ENCODE measurements around the gene TOP2A. TPM values are rescaled to one million over a fixed set of nuclear protein-coding genes. Genes with fewer than 3 reads are reported as not detected.

Gene TOP2A
- total and polyA plus RNA-seq, 9 of the 15 experiments (the other 6 are each of a cell fraction or from before 2014, with no cell fraction given), result 133 to 347 (median 259) TPM

DNA sequence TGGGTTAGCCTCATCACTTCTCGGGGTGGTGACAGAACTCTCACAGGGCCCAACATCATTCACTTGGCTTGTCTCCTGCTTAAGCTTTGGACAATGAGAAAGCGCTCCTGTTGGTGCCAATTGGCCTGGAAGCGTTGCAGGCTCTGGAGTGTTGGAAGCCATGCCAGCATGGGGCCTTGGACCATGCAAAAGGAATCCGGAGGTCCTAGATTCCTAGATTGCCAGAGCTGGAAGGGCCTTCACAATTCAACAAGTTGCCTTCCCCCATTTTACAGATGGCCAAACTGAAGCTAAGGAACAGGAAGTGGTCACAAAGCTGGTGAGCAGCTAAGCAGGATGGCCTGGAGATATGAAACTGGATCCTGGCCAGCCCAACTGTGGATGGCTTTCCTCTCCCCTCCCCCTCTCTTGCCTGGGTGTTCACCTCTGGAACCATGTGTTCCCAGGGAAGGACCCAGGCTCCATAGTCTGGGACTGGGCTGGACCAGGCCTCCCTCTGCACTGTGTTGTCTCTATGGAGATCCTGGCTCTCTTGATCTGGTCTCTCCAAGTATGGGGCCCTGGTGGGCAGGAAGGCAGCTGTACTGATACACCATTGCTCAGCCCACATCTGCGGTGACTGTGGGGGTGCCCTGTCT is 19.5 kb upstream of the TOP2A start (continued):
- TF ChIP-seq ZNF217 (CRISPR knock-in tag; IDR thresholded peaks at IDR 0.05) (no peak), MCM3 (IDR thresholded peaks at IDR 0.05) (no peak), ZBTB17 (CRISPR knock-in tag; IDR thresholded peaks at IDR 0.05) (no peak), PML (IDR thresholded peaks at IDR 0.05; ENCODE audit: low read length) (no peak), ZNF175 (CRISPR knock-in tag; IDR thresholded peaks at IDR 0.05; ENCODE audit: low read depth) (no peak; the same call in 1 of the 2 replicates), POLR2AphosphoS2 (IDR thresholded peaks at IDR 0.05; ENCODE audit: low read length) (no peak), KLF16 (IDR thresholded peaks at IDR 0.05) (0 out of 2 replicates have a peak, but pooled peaks have one; percentile 18), EHMT2 (IDR thresholded peaks at IDR 0.05) (no peak), ZNF780A (CRISPR knock-in tag; IDR thresholded peaks at IDR 0.05) (no peak), ELF1 (tag; IDR thresholded peaks at IDR 0.05) (peak; percentile 63; the same call in 1 of the 2 replicates), CBFA2T3 (IDR thresholded peaks at IDR 0.05) (peak; percentile 67), SPI1 (IDR thresholded peaks at IDR 0.05; ENCODE audit: borderline replicate concordance, low read depth, low read length) (peak; percentile 86), CHD4 (IDR thresholded peaks at IDR 0.05; ENCODE audit: insufficient read depth, insufficient replicate concordance, low read depth, low read length, poor library complexity, severe bottlenecking) (peak; percentile 94)
- TF ChIP-seq, protein P1, sequence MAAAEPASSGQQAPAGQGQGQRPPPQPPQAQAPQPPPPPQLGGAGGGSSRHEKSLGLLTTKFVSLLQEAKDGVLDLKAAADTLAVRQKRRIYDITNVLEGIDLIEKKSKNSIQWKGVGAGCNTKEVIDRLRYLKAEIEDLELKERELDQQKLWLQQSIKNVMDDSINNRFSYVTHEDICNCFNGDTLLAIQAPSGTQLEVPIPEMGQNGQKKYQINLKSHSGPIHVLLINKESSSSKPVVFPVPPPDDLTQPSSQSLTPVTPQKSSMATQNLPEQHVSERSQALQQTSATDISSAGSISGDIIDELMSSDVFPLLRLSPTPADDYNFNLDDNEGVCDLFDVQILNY (CRISPR knock-in tag; IDR thresholded peaks at IDR 0.05), result no peak
- TF ChIP-seq, protein P2, sequence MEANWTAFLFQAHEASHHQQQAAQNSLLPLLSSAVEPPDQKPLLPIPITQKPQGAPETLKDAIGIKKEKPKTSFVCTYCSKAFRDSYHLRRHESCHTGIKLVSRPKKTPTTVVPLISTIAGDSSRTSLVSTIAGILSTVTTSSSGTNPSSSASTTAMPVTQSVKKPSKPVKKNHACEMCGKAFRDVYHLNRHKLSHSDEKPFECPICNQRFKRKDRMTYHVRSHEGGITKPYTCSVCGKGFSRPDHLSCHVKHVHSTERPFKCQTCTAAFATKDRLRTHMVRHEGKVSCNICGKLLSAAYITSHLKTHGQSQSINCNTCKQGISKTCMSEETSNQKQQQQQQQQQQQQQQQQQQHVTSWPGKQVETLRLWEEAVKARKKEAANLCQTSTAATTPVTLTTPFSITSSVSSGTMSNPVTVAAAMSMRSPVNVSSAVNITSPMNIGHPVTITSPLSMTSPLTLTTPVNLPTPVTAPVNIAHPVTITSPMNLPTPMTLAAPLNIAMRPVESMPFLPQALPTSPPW (CRISPR knock-in tag; IDR thresholded peaks at IDR 0.05), result peak; percentile 36; the same call in 1 of the 2 replicates
- TF ChIP-seq, protein P3, sequence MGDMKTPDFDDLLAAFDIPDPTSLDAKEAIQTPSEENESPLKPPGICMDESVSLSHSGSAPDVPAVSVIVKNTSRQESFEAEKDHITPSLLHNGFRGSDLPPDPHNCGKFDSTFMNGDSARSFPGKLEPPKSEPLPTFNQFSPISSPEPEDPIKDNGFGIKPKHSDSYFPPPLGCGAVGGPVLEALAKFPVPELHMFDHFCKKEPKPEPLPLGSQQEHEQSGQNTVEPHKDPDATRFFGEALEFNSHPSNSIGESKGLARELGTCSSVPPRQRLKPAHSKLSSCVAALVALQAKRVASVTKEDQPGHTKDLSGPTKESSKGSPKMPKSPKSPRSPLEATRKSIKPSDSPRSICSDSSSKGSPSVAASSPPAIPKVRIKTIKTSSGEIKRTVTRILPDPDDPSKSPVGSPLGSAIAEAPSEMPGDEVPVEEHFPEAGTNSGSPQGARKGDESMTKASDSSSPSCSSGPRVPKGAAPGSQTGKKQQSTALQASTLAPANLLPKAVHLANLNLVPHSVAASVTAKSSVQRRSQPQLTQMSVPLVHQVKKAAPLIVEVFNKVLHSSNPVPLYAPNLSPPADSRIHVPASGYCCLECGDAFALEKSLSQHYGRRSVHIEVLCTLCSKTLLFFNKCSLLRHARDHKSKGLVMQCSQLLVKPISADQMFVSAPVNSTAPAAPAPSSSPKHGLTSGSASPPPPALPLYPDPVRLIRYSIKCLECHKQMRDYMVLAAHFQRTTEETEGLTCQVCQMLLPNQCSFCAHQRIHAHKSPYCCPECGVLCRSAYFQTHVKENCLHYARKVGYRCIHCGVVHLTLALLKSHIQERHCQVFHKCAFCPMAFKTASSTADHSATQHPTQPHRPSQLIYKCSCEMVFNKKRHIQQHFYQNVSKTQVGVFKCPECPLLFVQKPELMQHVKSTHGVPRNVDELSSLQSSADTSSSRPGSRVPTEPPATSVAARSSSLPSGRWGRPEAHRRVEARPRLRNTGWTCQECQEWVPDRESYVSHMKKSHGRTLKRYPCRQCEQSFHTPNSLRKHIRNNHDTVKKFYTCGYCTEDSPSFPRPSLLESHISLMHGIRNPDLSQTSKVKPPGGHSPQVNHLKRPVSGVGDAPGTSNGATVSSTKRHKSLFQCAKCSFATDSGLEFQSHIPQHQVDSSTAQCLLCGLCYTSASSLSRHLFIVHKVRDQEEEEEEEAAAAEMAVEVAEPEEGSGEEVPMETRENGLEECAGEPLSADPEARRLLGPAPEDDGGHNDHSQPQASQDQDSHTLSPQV (IDR thresholded peaks at IDR 0.05), result peak; percentile 82
- TF ChIP-seq, protein P4, sequence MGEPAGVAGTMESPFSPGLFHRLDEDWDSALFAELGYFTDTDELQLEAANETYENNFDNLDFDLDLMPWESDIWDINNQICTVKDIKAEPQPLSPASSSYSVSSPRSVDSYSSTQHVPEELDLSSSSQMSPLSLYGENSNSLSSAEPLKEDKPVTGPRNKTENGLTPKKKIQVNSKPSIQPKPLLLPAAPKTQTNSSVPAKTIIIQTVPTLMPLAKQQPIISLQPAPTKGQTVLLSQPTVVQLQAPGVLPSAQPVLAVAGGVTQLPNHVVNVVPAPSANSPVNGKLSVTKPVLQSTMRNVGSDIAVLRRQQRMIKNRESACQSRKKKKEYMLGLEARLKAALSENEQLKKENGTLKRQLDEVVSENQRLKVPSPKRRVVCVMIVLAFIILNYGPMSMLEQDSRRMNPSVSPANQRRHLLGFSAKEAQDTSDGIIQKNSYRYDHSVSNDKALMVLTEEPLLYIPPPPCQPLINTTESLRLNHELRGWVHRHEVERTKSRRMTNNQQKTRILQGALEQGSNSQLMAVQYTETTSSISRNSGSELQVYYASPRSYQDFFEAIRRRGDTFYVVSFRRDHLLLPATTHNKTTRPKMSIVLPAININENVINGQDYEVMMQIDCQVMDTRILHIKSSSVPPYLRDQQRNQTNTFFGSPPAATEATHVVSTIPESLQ (CRISPR knock-in tag; IDR thresholded peaks at IDR 0.05), result no peak
- TF ChIP-seq, protein P5, sequence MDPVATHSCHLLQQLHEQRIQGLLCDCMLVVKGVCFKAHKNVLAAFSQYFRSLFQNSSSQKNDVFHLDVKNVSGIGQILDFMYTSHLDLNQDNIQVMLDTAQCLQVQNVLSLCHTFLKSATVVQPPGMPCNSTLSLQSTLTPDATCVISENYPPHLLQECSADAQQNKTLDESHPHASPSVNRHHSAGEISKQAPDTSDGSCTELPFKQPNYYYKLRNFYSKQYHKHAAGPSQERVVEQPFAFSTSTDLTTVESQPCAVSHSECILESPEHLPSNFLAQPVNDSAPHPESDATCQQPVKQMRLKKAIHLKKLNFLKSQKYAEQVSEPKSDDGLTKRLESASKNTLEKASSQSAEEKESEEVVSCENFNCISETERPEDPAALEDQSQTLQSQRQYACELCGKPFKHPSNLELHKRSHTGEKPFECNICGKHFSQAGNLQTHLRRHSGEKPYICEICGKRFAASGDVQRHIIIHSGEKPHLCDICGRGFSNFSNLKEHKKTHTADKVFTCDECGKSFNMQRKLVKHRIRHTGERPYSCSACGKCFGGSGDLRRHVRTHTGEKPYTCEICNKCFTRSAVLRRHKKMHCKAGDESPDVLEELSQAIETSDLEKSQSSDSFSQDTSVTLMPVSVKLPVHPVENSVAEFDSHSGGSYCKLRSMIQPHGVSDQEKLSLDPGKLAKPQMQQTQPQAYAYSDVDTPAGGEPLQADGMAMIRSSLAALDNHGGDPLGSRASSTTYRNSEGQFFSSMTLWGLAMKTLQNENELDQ (CRISPR knock-in tag; IDR thresholded peaks at IDR 0.05; ENCODE audit: borderline replicate concordance), result no peak
